Skeletal muscle cell (primary cell): Measurements from ENCODE around the gene DNAJC25.
A peak's percentile ranks its signal among the peaks of the same experiment; 100 is the strongest.
"Not testable (repeated sequence)": the region's sequence is repeated elsewhere in the genome, so short reads cannot be mapped to it uniquely, and the experiment has no call there.

Experiments used
- DNase-seq: peaks from one replicate; pipeline ENCODE4 v3.0.0-alpha.2; 2010; ENCODE audit warnings: low read depth
- H3K4me3 ChIP-seq: 2 replicates; pipeline ENCODE4 v1.5.1; 2011; ENCODE audit warnings: low read depth, mild to moderate bottlenecking, control low read depth, low read length, moderate library complexity

Gene DNAJC25

DNA sequence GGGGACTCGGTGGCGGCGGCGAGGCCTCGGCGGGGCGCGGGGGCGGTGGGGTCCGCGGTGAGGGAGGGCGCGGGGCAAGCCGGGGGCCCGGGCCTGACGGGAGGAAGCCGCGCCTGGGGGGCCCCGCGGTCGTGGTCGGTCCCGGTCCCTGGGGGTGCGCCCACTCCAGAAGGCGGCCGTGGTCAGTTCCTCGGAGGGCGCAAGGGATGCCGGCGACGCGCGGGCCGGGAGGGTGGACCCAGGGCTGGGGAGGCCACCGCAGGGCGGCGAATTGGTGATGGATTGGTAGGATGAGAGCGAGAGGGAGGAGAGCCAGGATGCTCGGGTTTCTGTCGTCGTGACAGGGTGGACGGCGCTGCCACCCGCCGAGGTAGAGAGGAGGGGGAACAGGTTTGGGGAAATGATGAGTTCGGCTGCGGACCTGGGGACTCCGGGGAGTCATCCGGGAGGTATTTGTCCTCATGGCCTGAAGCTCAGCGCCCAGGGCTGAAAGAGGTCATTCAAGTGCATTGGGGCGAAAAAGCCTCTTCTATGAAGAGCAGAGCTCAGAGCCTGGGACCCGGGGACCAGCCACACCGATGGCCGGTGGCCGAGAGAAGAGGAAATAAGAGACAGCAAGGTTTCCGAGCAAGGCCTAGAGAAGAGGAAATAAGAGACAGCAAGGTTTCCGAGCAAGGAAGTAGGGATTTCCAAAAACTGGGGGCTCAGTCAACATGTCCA, 30.8 kb downstream of the DNAJC25 start:
- no peak for DNase-seq
- H3K4me3 ChIP-seq, result peak overlapping the region; percentile 80

DNA sequence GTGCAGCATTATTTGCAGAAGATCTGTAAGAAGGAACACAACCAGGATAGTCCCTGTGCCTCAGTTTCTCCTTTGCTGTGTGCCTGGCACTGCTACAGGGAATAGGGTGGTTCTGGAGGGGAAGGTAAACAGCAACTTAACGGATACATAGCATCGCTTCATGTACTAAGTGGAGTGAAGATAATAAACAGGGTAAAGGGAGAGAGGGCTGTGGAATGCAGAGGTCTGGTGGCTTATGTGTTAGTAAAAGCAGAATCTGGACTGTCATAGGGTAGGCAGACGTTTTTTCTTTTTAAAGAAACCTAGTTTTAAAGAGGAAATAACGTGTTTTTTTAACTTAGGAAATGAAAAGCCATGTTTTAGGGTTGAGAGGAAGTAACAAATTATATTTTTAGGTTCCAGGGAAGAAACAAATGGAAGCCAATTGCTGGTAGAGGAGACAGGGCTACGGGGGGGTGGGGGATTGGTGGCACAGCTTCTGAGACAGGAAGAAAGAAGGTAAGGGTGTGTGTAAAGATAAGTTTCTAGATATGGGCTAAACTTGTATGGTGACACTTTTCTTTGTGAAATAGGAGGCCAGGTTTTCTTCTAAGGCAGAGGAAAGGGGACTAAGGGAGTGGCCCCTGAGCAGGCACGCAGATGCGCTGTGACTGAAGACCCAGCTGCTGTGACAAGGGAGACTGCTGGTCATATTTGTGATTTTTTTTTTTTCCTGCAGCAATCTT, 31.6 kb downstream of the DNAJC25 start:
- H3K4me3 ChIP-seq, result peak overlapping the region; percentile 80
- no peak for DNase-seq

GRCh38 chr9:111663301-111663823, 32.2 kb downstream of the DNAJC25 start:
- no peak overlapping the region for H3K4me3 ChIP-seq
- DNase-seq, result no peak

- H3K4me3 ChIP-seq, result no peak overlapping the region
- DNase-seq, result no peak
Observed at GRCh38 chr9:111668026-111668573, 37.0 kb downstream of the DNAJC25 start.

DNA sequence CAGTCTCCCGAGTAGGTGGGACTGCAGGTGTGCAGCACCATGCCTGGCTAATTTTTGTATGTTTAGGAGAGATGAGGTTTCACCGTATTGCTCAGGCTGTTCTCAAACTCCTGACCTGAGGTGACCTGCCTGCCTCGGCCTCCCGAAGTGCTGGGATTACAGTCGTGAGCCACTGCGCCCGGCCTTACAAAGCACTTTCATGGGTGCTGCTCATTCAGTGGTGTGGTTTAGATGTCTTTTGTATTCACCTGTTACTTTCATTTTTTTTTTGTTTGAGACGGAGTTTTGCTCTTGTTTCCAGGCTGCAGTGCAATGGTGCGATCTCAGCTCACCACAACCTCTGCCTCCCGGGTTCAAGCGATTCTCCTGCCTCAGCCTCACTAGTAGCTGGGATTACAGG, 37.5 kb downstream of the DNAJC25 start:
- not testable (repeated sequence) for DNase-seq, H3K4me3 ChIP-seq

GRCh38 chr9:111674319-111674718, 43.2 kb downstream of the DNAJC25 start:
- no peak overlapping the region for H3K4me3 ChIP-seq
- no peak for DNase-seq

DNA sequence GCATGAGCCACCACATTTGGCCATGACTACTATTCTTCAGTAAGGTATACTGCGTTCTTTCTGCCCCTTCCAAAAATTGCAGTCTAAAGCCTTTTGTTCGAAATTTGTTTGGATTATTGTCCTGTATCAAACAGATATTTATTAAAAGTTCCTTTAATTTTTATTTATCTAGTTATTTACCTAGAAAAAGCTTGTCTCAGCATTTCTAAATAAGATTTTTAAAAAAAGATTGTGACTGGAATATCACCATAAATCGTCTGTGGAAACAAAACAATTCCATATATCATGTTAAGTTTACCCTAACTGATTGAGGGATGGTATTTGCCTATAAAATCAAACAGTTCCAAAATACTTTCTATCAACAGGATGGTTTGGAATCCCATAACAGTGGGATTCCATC, 45.0 kb downstream of the DNAJC25 start:
- no peak overlapping the region for H3K4me3 ChIP-seq
- DNase-seq, result no peak

DNA sequence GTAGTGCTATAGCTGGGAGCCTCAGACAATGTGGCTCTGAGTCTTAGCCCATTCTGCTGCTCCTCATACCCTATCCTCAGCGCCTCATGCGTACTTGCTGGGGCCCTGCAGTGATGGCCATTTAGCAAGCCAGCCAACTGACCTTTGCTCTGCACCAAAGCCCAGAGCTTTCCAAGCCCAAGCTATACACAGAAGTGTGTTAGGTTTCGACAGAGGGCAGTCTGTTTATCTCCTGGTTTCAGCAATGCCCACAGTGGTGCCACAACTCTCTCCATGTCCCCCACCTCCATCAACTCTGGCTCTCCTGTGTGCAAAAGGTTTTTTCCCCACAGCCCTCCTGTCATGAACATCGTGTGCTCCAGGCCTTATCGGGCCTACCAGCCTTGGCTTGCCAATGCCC, 47.2 kb downstream of the DNAJC25 start:
- no peak overlapping the region for H3K4me3 ChIP-seq

GRCh38 chr9:111679199-111679598, 48.1 kb downstream of the DNAJC25 start:
- DNase-seq, result no peak
- no peak overlapping the region for H3K4me3 ChIP-seq

More for the DNA sequence above, 47.2 kb downstream of the DNAJC25 start:
- no peak for DNase-seq

GRCh38 chr9:111683392-111683791, 52.3 kb downstream of the DNAJC25 start:
- H3K4me3 ChIP-seq, result no peak overlapping the region
- DNase-seq, result no peak

- peak; percentile 16 for DNase-seq
- no peak overlapping the region for H3K4me3 ChIP-seq
Observed at GRCh38 chr9:111691672-111692329, 60.7 kb downstream of the DNAJC25 start.

DNA sequence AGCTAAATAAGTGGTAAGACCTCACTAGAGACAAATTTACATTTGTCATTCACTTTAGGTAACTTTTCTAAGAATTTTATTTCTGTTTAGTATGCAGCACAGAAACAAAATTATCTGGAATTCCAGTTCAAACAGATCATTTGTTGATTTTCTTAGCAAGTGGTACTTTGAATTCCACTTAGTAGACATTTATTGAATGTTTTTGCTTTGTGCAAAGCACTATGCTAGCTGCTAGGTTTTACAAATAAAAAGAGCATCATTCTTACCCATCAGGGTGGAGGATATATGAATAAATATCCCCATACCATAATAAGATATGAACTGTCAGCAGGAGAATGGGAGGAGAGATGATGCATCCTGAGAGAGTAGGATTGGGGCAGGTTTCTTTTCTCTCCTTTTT, 65.7 kb downstream of the DNAJC25 start:
- DNase-seq, result no peak

GRCh38 chr9:111700776-111701175, 69.6 kb downstream of the DNAJC25 start:
- no peak for DNase-seq
- no peak overlapping the region for H3K4me3 ChIP-seq

More for the DNA sequence above, 65.7 kb downstream of the DNAJC25 start:
- H3K4me3 ChIP-seq, result no peak overlapping the region
